H9 (cell line): ENCODE results near the gene AJAP1. TPM values are rescaled to one million over a fixed set of nuclear protein-coding genes. Genes with fewer than 3 reads are reported as not detected.
A peak's percentile ranks its signal among the peaks of the same experiment; 100 is the strongest.

Experiments used
- DNase-seq: peaks from one replicate; pipeline ENCODE4 v3.0.0-alpha.2; 2017
- H2AFZ ChIP-seq: one replicate; pipeline ENCODE4 v1.6.1; 2013; ENCODE audit warnings: mild to moderate bottlenecking, low read length, control low read depth, moderate library complexity
- H2AK5ac ChIP-seq: 2 replicates; pipeline ENCODE4 v1.6.1; 2013; ENCODE audit warnings: low read length, control low read depth, mixed read lengths; ENCODE audit not compliant: insufficient read length
- H2BK120ac ChIP-seq: one replicate; pipeline ENCODE4 v1.6.1; 2013; ENCODE audit warnings: low read depth, mild to moderate bottlenecking, low read length, control low read depth, inconsistent platforms; ENCODE audit not compliant: poor library complexity, severe bottlenecking
- H2BK12ac ChIP-seq: 2 replicates; pipeline ENCODE4 v1.6.1; 2013; ENCODE audit warnings: low read length, control low read depth, mixed read lengths, low read depth; ENCODE audit not compliant: insufficient read length
- H2BK15ac ChIP-seq: 2 replicates; pipeline ENCODE4 v1.6.1; 2013; ENCODE audit warnings: low read depth, low read length, control low read depth
- H2BK20ac ChIP-seq: one replicate; pipeline ENCODE4 v1.6.1; 2013; ENCODE audit warnings: low read depth, mild to moderate bottlenecking, low read length, control low read depth, inconsistent platforms; ENCODE audit not compliant: poor library complexity, severe bottlenecking
- H2BK5ac ChIP-seq: 2 replicates; pipeline ENCODE4 v1.6.1; 2013; ENCODE audit warnings: low read length, control low read depth, mixed read lengths; ENCODE audit not compliant: insufficient read length
- H3K14ac ChIP-seq: 2 replicates; pipeline ENCODE4 v1.6.1; 2013; ENCODE audit warnings: low read length, control low read depth; ENCODE audit not compliant: insufficient read depth
- H3K18ac ChIP-seq: 2 replicates; pipeline ENCODE4 v1.6.1; 2013; ENCODE audit warnings: low read depth, mild to moderate bottlenecking, mixed read lengths, low read length, control low read depth; ENCODE audit not compliant: insufficient read length
- H3K23ac ChIP-seq: 2 replicates; pipeline ENCODE4 v1.6.1; 2013; ENCODE audit warnings: low read length, control low read depth, mixed read lengths, low read depth; ENCODE audit not compliant: insufficient read length
- H3K23me2 ChIP-seq: 2 replicates; pipeline ENCODE4 v1.6.1; 2013; ENCODE audit warnings: low read depth, mild to moderate bottlenecking, mixed read lengths, low read length, control low read depth; ENCODE audit not compliant: insufficient read length, poor library complexity, severe bottlenecking
- H3K27ac ChIP-seq: 2 replicates; pipeline ENCODE4 v1.5.1; 2013; ENCODE audit warnings: low read length, control low read depth, mixed read lengths, low read depth; ENCODE audit not compliant: insufficient read length
- H3K27me3 ChIP-seq: 2 replicates; pipeline ENCODE4 v1.6.1; 2013; ENCODE audit warnings: low read length, control low read depth, inconsistent platforms; ENCODE audit not compliant: insufficient read depth
- H3K4ac ChIP-seq: 2 replicates; pipeline ENCODE4 v1.6.1; 2013; ENCODE audit warnings: low read depth, mild to moderate bottlenecking, control low read depth, inconsistent platforms, low read length, moderate library complexity
- H3K4me1 ChIP-seq: 2 replicates; pipeline ENCODE4 v1.6.1; 2013; ENCODE audit warnings: low read length, control low read depth, inconsistent platforms; ENCODE audit not compliant: insufficient read depth
- H3K4me2 ChIP-seq: 2 replicates; pipeline ENCODE4 v1.6.1; 2013; ENCODE audit warnings: low read length, control low read depth, mixed read lengths; ENCODE audit not compliant: insufficient read length, insufficient read depth
- H3K56ac ChIP-seq: 2 replicates; pipeline ENCODE4 v1.6.1; 2013; ENCODE audit warnings: low read depth, mild to moderate bottlenecking, mixed read lengths, low read length, control low read depth; ENCODE audit not compliant: insufficient read length
- H3K79me1 ChIP-seq: 2 replicates; pipeline ENCODE4 v1.6.1; 2013; ENCODE audit warnings: low read depth, mild to moderate bottlenecking, moderate library complexity, low read length, control low read depth, inconsistent platforms; ENCODE audit not compliant: insufficient read depth, poor library complexity, severe bottlenecking
- H3K79me2 ChIP-seq: 2 replicates; pipeline ENCODE4 v1.6.1; 2013; ENCODE audit warnings: low read length, control low read depth, inconsistent platforms; ENCODE audit not compliant: insufficient read depth
- H3K9ac ChIP-seq: 2 replicates; pipeline ENCODE4 v1.6.1; 2013; ENCODE audit warnings: low read length, control low read depth, mixed read lengths; ENCODE audit not compliant: insufficient read length; ENCODE audit errors: extremely low read depth
- H3K9me3 ChIP-seq: one replicate; pipeline ENCODE4 v1.6.1; 2013; ENCODE audit warnings: low read depth, low read length, inconsistent platforms; ENCODE audit not compliant: control insufficient read depth
- H3T11ph ChIP-seq: one replicate; pipeline ENCODE4 v1.6.1; 2013; ENCODE audit warnings: mild to moderate bottlenecking, low read length, control low read depth, inconsistent platforms
- H4K20me1 ChIP-seq: one replicate; pipeline ENCODE4 v1.6.1; 2013; ENCODE audit not compliant: control insufficient read depth, insufficient read length, insufficient read depth
- H4K5ac ChIP-seq: 2 replicates; pipeline ENCODE4 v1.6.1; 2013; ENCODE audit warnings: low read depth, mild to moderate bottlenecking, mixed read lengths, low read length, control low read depth; ENCODE audit not compliant: insufficient read length
- H4K8ac ChIP-seq: replicated peaks from 2 replicates; pipeline ENCODE4 v1.6.1; 2013; ENCODE audit warnings: low read length, control low read depth, mixed read lengths, low read depth; ENCODE audit not compliant: insufficient read length
- H4K91ac ChIP-seq: 2 replicates; pipeline ENCODE4 v1.6.1; 2013; ENCODE audit warnings: low read depth, mild to moderate bottlenecking, moderate library complexity, mixed read lengths, low read length, control low read depth; ENCODE audit not compliant: insufficient read length
- H3K27ac Mint-ChIP-seq, 3 experiments: 2 replicates in 2 of 3; 3 replicates in 1 of 3; pipeline ENCODE4 v1.8.0; 2020 to 2021; ENCODE audit warnings: mixed read lengths in 3 of 3, mild to moderate bottlenecking in 1 of 3, moderate library complexity in 1 of 3
- H3K27me3 Mint-ChIP-seq: 2 replicates; pipeline ENCODE4 v1.8.0; 2021; ENCODE audit warnings: low read depth, mild to moderate bottlenecking, moderate library complexity, mixed read lengths
- H3K36me3 Mint-ChIP-seq, 3 experiments: 2 replicates in 2 of 3; 3 replicates in 1 of 3; pipeline ENCODE4 v1.8.0; 2020 to 2021; ENCODE audit warnings: low read depth in 3 of 3, mixed read lengths in 3 of 3; ENCODE audit not compliant: insufficient read depth in 1 of 3
- H3K4me1 Mint-ChIP-seq, 2 experiments: 2 replicates each; pipeline ENCODE4 v1.8.0; 2020; ENCODE audit warnings: mixed read lengths in 2 of 2
- H3K4me3 Mint-ChIP-seq, 2 experiments: 2 replicates in 1 of 2; 3 replicates in 1 of 2; pipeline ENCODE4 v1.8.0; 2020 to 2021; ENCODE audit warnings: mild to moderate bottlenecking in 2 of 2, mixed read lengths in 2 of 2, moderate library complexity in 1 of 2
- H3K9me3 Mint-ChIP-seq, 2 experiments: 2 replicates in 1 of 2; 3 replicates in 1 of 2; pipeline ENCODE4 v1.8.0; 2020; ENCODE audit warnings: mild to moderate bottlenecking in 2 of 2, mixed read lengths in 2 of 2, moderate library complexity in 1 of 2
- WGBS: extraction: QIAGEN DNeasy Blood & Tissue Kit; methylation state at CpG from one replicate; pipeline ENCODE4 v1.1.7; 2013; ENCODE audit warnings: missing lambda C conversion rate, low lambda C conversion rate, mixed read lengths; ENCODE audit not compliant: insufficient read length; ENCODE audit errors: extremely low coverage; 5-methylcytosine and 5-hydroxymethylcytosine counted together
- total RNA-seq: library from RNA; stranded (reverse); gene quantifications from 2 replicates; pipeline ENCODE4 v1.2.1, GENCODE V29; 2021
- TF ChIP-seq, protein P1 (sequence below): fragments of 200-600 bp; sonication (generic); conservative IDR thresholded peaks from 3 replicates; pipeline ENCODE4 v1.8.0; 2021; ENCODE audit warnings: antibody characterized with exemption, mild to moderate bottlenecking

Gene AJAP1
- total RNA-seq, 1 experiment from 2014 or later: 8.6 TPM

- no peak overlapping the region for H3T11ph ChIP-seq
- no peak overlapping the region for H3K18ac ChIP-seq
- no CpG with 5 or more reads among the region's 1 CpG for WGBS
- no peak overlapping the region for H2BK20ac ChIP-seq
- no peak overlapping the region for H2BK12ac ChIP-seq
- H4K20me1 ChIP-seq: no peaks in the 10 kb centered on the region
- no peaks in the 10 kb centered on the region for H3K79me2 ChIP-seq
- Mint-ChIP-seq H3K4me1 (peaks cover 16 to 28% of the 10 kb centered on the region in 2 experiments), H3K27me3 (peaks cover 10% of the 10 kb centered on the region), H3K4me3 (no peak overlapping the region), H3K9me3 (peaks cover 32 to 53% of the 10 kb centered on the region in 2 experiments), H3K27ac (peak overlapping the region in 1 of 3 experiments; percentile 72; a peak in 1 of 7 replicates), H3K36me3 (peaks cover 30 to 47% (median 39%) of the 10 kb centered on the region in 3 experiments)
- no peak overlapping the region for H2BK120ac ChIP-seq
- no peak overlapping the region for H4K8ac ChIP-seq
- H3K4me1 ChIP-seq: no peaks in the 10 kb centered on the region
- no peak for DNase-seq
- no peak overlapping the region for H3K27ac ChIP-seq
- peaks cover 23% of the 10 kb centered on the region for H3K9me3 ChIP-seq
- H3K14ac ChIP-seq: no peak overlapping the region; the same call in 1 of the 2 replicates
- no peak overlapping the region for H2BK5ac ChIP-seq
- no peaks in the 10 kb centered on the region for H3K27me3 ChIP-seq
- no peak overlapping the region for H3K4ac ChIP-seq
- H3K23ac ChIP-seq: no peak overlapping the region
- no peak overlapping the region for H2AK5ac ChIP-seq
- H3K56ac ChIP-seq: no peak overlapping the region
- H3K79me1 ChIP-seq: no peaks in the 10 kb centered on the region
- no peak overlapping the region for H4K91ac ChIP-seq
- TF ChIP-seq, protein P1, sequence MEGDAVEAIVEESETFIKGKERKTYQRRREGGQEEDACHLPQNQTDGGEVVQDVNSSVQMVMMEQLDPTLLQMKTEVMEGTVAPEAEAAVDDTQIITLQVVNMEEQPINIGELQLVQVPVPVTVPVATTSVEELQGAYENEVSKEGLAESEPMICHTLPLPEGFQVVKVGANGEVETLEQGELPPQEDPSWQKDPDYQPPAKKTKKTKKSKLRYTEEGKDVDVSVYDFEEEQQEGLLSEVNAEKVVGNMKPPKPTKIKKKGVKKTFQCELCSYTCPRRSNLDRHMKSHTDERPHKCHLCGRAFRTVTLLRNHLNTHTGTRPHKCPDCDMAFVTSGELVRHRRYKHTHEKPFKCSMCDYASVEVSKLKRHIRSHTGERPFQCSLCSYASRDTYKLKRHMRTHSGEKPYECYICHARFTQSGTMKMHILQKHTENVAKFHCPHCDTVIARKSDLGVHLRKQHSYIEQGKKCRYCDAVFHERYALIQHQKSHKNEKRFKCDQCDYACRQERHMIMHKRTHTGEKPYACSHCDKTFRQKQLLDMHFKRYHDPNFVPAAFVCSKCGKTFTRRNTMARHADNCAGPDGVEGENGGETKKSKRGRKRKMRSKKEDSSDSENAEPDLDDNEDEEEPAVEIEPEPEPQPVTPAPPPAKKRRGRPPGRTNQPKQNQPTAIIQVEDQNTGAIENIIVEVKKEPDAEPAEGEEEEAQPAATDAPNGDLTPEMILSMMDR: no peak
- H3K4me2 ChIP-seq: no peak overlapping the region
- no peak overlapping the region for H2AFZ ChIP-seq
- no peak overlapping the region for H4K5ac ChIP-seq
- no peak overlapping the region for H2BK15ac ChIP-seq
- no peaks in the 10 kb centered on the region for H3K23me2 ChIP-seq
- no peak overlapping the region for H3K9ac ChIP-seq
Observed at GRCh38 chr1:4820543-4820942, 166.1 kb downstream of the AJAP1 start.
